Chondrocyte (in vitro differentiated cells): ENCODE results near the gene ANKS3. TPM values are rescaled to one million over a fixed set of nuclear protein-coding genes. Genes with fewer than 3 reads are reported as not detected.

Source experiments
- DNase-seq: peaks from one replicate; pipeline ENCODE4 v3.0.0; 2021; ENCODE audit warnings: mixed read lengths, low spot score
- H3K27ac Mint-ChIP-seq: one replicate; pipeline ENCODE4 v1.8.0; 2021; ENCODE audit warnings: mild to moderate bottlenecking, moderate library complexity, mixed read lengths; ENCODE audit not compliant: unreplicated experiment
- H3K27me3 Mint-ChIP-seq: 2 replicates; pipeline ENCODE4 v1.8.0; 2021; ENCODE audit warnings: low read depth, mixed read lengths
- H3K36me3 Mint-ChIP-seq: 2 replicates; pipeline ENCODE4 v1.8.0; 2021; ENCODE audit warnings: low read depth, mixed read lengths
- H3K4me1 Mint-ChIP-seq: 2 replicates; pipeline ENCODE4 v1.8.0; 2021; ENCODE audit warnings: low read depth, mild to moderate bottlenecking, mixed read lengths
- H3K4me3 Mint-ChIP-seq: one replicate; pipeline ENCODE4 v1.8.0; 2021; ENCODE audit warnings: mild to moderate bottlenecking, moderate library complexity, mixed read lengths; ENCODE audit not compliant: unreplicated experiment
- H3K9me3 Mint-ChIP-seq: 2 replicates; pipeline ENCODE4 v1.8.0; 2021; ENCODE audit warnings: low read depth, mixed read lengths
- CTCF ChIP-seq: fragments of 200-600 bp; sonication (generic); IDR thresholded peaks from 2 replicates; pipeline ENCODE4 v1.5.0; 2021; ENCODE audit warnings: antibody characterized with exemption, mild to moderate bottlenecking, moderate library complexity
- total RNA-seq: library from RNA; stranded (reverse); gene quantifications from 3 replicates; pipeline ENCODE4 v1.2.1, GENCODE V29; 2021

The ANKS3 gene
- total RNA-seq, 1 donor from 2014 or later, result 21.8 TPM

GRCh38 chr16:4683255-4684057 is 50.6 kb downstream of the ANKS3 start:
- no peak overlapping the region for H3K27ac Mint-ChIP-seq
- DNase-seq, result no peak
- H3K27me3 Mint-ChIP-seq, result no peaks in the 10 kb centered on the region

DNA sequence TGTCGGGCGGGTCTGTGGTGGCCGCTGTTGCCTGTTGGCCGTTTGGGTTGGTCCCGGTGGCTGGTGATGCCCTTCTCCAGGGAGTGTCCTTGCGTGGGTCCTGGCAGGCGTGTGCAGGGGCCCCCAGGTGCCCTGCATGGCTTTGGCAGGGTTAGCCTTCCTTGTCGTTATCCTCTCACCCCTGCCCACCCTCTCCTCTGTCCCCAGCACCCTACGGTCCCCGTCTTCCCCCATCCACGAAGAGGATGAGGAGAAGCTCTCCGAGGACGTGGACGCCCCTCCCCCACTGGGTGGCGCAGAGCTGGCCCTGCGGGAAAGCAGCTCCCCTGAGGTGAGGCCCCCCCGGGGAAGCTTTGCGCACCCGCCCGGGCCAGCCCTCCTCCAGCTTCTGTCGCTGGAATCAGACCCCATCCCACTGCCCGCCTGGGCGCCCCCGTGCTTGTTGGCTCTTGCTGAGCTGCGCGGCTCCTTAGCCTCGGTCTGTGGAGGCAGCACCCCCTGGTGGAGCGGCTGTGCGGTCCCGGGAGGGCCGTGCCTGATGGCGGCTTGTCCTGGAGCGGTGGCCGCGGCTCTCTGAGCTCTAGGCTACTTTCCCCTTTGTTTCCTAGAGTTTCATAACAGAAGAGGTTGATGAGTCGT is 51.3 kb downstream of the ANKS3 start:
- H3K36me3 Mint-ChIP-seq, result peaks cover 11% of the 10 kb centered on the region
- H3K27me3 Mint-ChIP-seq, result no peaks in the 10 kb centered on the region
- H3K27ac Mint-ChIP-seq, result peak overlapping the region; percentile 22
- no peaks in the 10 kb centered on the region for H3K4me1 Mint-ChIP-seq
- TF ChIP-seq CTCF, result peak; percentile 56
- no peak overlapping the region for H3K4me3 Mint-ChIP-seq
- no peaks in the 10 kb centered on the region for H3K9me3 Mint-ChIP-seq
- DNase-seq, result no peak

More at GRCh38 chr16:4683255-4684057, 50.6 kb downstream of the ANKS3 start:
- peak; percentile 7 for TF ChIP-seq CTCF
- Mint-ChIP-seq H3K9me3 (no peaks in the 10 kb centered on the region), H3K4me1 (no peaks in the 10 kb centered on the region), H3K4me3 (no peak overlapping the region), H3K36me3 (peaks cover 6% of the 10 kb centered on the region)

DNA sequence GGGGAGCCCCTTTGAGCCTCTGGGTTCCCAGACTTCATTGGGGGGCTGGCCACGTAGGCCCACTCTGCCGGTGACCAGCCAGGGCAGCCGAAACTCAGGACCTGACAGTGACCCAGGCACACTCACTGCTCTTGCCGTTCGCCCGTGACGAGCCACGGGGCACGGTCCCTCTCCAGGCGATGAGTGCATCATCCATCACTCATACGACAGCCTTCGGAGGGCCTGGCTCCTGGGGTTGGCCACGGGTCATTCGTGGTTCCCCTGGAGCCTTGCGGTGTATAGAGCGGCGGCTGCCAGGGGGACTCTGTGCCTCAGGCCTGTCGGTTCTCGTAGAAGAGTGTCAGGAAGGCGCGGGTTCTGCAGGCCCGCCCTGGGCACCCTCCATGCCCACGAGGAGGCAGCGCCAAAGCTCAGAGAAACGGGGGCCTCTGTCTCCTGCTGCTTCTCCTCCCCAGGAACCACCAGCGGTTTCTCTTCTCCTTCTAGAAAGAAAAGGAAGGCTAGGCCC is 51.9 kb downstream of the ANKS3 start:
- no peaks in the 10 kb centered on the region for H3K27me3 Mint-ChIP-seq
- no peaks in the 10 kb centered on the region for H3K9me3 Mint-ChIP-seq
- no peak overlapping the region for H3K4me3 Mint-ChIP-seq
- no peak for DNase-seq
- H3K4me1 Mint-ChIP-seq, result no peaks in the 10 kb centered on the region
- H3K27ac Mint-ChIP-seq, result no peak overlapping the region
- peaks cover 11% of the 10 kb centered on the region for H3K36me3 Mint-ChIP-seq
- no peak for TF ChIP-seq CTCF

GRCh38 chr16:4681471-4682083 is 52.5 kb downstream of the ANKS3 start:
- TF ChIP-seq CTCF, result no peak
- DNase-seq, result no peak
- H3K9me3 Mint-ChIP-seq, result no peaks in the 10 kb centered on the region
- peaks cover 11% of the 10 kb centered on the region for H3K36me3 Mint-ChIP-seq
- no peaks in the 10 kb centered on the region for H3K4me1 Mint-ChIP-seq
- H3K27me3 Mint-ChIP-seq, result no peaks in the 10 kb centered on the region
- no peak overlapping the region for H3K27ac Mint-ChIP-seq
- no peak overlapping the region for H3K4me3 Mint-ChIP-seq
